Measurements from ENCODE around the gene PFKP.

GRCh38 chr10:3180355-3181025 is 113.1 kb downstream of the PFKP start:
- no peak for TF ChIP-seq CTCF (IDR thresholded peaks at IDR 0.05; ENCODE audit: low read depth, low read length, poor library complexity, severe bottlenecking)
- no peak for TF ChIP-seq EZH2phosphoT487 (IDR thresholded peaks at IDR 0.05; ENCODE audit: borderline replicate concordance, low read length)

Data from DOHH2 (cell line).